GM18498 (cell line): ENCODE measurements around the gene LRRC53.

Experiments
- ATAC-seq: cut with Tn5 transposase; IDR thresholded peaks from one replicate; pipeline ENCODE4 v1.9.1; 2021; ENCODE audit warnings: mild to moderate bottlenecking, moderate library complexity; ENCODE audit not compliant: unreplicated experiment

The LRRC53 gene

DNA sequence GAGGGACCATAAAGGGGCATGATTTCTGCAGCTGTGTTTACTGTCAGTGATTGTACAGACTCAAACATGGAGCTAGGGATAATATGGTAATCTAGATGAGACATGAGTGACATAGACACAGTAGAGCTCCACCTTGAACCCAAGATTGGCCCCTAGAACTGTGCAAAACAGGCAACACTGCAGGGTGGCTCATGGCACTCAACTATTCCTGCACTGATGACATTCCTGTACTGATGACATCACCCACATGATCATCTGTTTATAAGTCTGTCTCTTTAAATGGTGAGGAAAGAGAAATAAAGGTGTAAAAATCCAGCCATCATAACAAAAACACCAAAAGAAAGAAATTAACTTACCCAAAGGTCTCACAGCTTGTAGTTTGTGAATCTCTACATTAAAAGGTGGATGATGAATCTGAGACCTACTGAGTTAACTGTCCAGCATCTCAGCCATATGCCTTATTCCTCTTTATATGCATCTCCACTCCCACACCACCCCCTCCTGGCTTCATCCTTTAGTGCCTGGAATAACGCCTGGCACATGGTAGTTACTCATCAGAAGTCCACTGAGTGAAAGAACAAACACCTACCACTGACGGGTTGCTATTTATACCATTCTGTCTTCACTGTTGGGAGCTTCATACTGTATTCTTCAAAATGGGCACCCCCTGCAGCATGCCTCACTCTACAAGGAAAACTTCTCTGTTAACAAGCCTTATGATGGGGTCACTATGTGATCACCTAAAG, at the start of gene LRRC53:
TSS of gene LRRC53 (minus strand) at position 442 of the 746 bp plus-strand sequence. CDS start 29,262 bp downstream, outside the sequence.
- ATAC-seq, result no peak

DNA sequence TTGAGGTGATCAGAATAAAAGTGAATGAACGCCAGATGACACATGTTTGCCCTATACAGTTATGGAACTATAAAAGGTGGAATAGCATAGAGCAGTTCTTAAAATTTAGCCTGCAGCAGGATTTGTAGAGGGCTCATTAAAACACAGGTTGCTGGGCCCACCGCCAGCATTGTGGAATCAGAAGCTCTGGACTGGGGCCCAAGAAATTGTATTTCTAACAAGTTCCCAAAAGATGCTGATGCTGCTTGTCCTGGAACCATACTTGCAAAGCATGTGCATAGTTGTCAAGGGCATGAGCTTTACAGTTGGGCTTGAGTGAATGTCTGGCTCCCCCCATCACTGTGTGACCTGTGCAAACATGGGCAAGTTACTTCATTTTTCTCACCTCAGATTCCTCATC, 37.5 kb upstream of the LRRC53 start:
- ATAC-seq, result no peak

- no peak for ATAC-seq
Measured at GRCh38 chr1:74548961-74549750, 36.7 kb upstream of the LRRC53 start.

GRCh38 chr1:74545821-74546220, 33.4 kb upstream of the LRRC53 start:
- ATAC-seq, result no peak

DNA sequence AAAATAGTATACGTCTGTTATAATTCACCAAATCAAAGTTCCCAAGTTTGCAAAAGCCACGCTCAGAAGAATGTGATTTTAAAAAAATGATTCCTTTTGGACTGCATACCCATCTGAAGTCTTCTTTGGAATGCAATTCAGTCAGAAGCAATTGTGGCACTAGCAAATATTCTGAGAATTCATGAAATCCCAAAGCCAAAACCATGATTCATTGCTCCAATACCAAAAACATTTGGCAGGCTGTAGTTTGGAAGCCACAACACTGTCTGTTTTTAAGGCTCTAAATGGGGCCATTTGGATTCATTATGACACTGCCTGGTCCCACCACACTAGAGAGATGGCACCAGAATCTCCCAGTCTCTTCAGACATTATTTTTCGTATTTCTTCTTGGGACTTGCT, 21.8 kb upstream of the LRRC53 start:
- no peak for ATAC-seq

- ATAC-seq, result no peak
Measured at GRCh38 chr1:74531796-74532195, 19.4 kb upstream of the LRRC53 start.

DNA sequence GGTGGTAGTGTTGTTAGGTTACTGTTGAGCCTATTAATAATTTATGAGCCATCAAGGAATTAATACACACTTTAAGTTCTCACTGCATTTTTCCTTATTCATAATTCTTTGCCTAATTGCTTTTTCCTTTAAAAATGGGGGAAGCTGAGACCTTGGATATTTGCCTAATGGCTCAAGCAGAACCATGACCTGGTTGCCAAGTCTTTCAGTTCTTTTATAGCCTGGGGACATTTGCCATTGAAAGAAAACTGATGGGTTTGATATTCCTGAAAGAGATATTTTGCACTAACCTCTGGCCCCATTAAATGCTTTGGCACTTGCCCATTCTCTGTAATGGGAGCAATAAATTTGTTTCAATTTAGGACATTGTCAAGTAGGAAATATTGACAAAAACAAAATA, 18.5 kb upstream of the LRRC53 start:
- no peak for ATAC-seq

DNA sequence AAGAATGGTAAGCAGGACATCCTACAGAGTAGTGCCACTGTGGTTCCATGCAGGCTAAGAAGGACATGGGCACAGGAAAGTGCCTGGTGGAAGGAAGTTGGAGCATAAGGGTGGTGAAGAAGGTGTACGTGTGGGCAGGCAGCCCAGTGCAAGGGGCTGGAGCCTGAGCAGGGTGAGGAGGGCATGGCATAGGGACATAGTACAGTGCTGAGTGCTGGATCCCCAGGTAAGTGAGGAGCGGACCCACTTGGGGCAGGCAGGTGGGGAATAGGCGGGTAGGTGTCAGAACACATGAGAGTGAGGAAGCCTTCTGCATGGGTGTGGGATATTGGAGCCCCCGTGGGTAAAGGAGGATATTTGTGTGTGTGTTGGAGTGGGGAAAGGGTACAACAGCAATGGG, 15.7 kb upstream of the LRRC53 start:
- no peak for ATAC-seq

DNA sequence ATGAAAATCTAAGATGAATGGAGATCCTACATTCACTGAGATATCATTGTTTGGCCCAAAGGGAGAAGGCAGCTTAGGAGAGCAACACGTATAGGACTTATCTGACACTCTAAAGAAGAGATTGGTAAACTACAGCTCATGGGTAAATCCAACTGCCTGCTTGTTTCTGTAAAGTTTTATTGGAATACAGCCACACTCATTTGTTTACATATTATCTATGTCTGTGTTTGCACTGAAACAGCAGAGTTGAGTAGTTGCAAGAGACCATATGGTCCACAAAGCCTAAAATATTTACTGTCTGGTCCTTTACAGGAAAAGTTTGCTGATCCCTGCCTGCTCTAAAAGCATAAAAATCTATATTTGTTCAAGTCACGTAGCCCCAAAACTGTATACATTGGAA, 14.3 kb upstream of the LRRC53 start:
- ATAC-seq, result no peak

DNA sequence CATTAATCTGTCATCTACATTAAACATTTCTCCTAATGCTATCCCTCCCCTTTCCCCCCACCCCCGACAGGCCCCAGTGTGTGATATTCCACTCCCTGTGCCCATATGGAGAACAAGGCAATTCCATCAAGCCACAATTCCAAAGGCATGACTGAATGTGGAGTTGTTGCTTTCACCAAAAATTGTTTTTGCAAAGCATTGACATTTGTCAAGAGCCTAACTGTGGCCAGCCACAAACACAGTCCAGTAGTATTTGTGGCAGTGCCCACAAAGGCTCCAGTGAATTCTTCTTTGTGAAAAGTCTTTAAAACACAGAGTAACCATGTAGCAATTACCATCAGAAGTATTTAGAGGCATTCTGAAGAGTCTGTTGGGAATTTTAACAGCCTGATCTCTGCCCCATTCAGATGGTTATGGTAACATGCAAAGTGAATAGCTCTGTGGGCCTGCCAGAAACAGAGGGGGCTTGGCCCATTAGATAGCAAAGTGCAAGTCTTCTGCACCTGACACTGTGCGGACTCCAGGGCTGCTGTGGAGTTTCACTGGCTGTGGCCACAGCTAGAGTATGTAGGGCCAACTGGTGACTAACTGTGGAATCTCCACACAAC, 11.6 kb upstream of the LRRC53 start:
- ATAC-seq, result no peak

DNA sequence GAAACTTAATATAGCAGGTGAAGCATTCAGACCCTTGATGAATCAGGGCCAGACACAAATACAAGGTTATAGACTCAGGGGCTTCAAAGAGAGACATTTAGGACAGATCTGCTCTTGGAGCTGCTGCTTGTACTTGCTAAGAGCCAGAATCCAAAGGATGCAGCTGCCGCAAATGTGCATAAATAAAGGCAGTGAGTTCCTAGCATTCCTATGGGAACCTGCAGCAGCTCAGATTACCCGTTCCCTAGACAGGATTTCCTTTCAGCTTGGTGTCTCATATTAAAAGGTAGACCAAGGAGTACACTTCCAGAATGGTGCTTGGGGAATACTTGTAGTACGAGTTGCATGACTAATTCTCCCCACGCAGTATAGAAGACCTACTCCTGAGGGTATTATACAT, 9.7 kb upstream of the LRRC53 start:
- ATAC-seq, result no peak

DNA sequence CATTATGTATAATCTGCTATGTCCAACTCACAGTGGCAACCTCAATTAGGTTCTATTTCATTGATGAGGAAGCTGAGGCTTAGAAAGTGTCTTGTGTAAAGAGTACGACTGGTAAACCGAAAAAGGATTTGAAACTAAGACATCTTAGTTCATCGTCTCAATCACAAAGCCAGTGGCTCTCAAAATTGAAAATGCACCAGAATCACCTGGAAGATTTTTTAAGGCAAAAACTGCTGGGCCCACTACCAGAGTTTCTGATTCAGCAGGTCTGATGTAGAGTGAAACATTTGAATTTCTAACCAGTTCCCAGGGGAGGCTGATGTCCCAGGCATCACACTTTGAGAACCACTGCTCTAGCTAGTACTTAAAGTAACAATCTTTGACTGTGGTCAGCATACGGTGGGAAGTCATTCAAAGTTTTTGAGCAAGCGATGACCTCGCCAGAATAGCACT, 5.2 kb upstream of the LRRC53 start:
- peak; percentile 87 for ATAC-seq

GRCh38 chr1:74513411-74514300, 1.2 kb upstream of the LRRC53 start:
- ATAC-seq, result no peak

DNA sequence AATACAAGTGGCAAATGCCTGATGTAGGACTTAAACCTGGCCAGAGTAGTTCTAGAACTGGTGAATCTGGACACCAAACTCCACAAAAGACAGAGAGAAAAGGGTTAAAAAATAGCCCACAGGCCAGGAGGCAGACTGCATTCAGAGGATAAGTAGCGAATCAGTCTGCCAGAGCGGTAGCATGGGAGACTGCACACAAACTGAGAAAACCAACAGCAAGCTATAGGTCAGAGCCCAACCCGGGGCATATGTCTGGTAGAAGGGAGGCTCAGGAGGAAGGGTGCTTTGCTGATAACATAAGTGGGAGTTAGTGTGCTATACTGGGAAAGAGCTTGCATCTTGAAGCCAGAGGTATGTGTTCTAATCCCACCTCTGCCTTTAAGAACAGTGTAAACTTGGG, 4.0 kb downstream of the LRRC53 start:
- no peak for ATAC-seq

DNA sequence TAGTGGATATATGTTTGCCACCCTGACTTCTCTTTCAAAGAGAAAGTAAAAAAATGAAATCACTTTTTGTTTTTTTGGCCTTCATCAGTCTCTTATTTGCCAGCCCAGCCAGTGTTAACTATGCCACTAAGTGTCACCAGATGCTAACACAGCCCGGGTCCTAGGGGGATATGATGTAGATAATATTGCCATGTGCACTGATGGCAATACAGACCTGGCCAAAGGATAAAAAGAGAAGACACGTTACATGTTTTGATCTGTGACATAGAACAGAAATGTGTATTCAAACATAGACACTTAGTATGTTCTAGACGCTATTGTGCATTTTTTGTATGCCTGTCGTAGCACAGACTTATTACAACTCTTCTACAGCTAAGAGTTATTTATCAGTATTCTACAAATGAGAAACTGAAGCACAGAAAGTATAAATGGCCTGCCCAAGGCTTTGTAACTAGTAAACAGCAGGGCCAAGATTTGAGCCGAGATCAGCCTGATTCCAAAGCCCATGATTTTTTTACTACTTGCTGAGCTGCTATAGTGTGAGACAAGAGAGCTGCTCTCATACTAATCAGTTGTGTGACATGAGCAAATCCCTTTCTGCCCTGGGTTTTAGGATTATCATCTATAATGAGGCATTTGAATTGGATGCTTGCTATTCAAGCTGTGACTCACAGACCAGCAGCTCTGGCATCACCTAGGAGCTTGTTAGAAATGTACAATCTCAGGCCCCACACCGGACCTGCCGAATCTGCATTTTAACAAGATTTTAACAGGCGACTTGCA, 6.3 kb downstream of the LRRC53 start:
- no peak for ATAC-seq

DNA sequence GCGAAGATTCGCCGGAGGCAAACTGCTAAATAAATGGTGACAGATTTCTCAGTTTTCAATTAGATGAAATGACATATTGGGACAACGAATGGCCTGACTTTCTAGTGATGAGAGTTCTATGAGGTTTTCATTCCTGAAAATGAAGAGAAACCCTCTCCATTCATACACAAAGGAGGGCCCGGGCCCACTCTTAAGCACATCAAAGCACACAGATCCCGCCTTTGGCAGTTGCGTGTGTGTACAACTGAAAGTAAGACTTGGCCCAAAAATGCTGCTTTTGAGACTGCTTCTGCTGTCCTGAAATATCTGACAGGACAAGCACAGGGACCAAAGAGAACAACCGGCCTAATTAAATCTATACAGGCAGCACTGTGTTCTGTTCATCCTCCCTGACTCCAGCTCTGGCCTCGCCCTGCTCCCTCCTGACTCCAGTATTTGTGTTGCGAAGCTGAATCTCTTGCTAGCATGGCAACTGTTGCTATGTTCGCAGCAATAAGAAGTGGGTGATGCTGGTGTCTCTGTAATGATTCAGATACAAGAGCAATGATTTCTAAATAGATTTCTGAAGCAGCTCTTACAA, 7.4 kb downstream of the LRRC53 start:
- ATAC-seq, result no peak

DNA sequence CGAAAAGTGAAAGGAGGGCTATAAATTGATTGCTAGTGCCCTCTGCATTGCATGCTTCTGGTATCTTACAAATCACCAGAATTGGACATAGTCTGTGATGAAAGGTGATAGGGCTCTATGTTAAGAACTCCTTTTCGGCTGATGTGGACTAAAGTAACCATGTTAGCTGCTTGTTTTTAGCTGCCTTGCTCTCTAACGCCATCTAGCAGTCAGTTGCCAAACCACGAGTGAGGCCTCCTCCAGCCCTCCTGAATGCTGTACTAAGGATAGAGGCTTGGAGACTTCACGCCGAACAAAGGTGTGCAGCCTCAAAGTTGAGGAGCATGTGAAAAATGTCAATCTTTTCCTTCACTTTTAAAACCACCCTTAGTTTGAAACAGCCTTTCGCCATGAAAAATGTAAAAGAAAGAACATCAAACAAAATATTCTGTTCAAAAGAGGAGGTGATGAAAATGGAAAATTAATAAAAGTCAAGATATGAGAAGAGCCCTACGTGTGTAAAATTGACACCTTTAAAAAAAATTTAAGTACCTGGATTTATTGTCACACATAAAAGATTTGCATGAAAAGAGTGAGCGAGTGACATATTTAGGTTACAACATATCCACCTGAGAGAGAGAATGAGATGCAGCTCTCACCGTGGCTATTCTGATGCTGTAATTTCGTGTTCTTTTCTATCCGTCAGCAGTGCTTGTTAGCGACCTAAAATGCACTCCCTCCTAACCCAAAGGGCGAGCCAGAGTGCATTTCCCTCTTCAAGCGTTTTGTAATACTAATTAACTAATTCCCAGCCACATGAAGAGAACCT, 8.1 kb downstream of the LRRC53 start:
- peak; percentile 90 for ATAC-seq

- peak; percentile 44 for ATAC-seq
Measured at GRCh38 chr1:74502858-74503257, 9.6 kb downstream of the LRRC53 start.

- ATAC-seq, result peak; percentile 47
Measured at GRCh38 chr1:74502432-74502831, 10.0 kb downstream of the LRRC53 start.
